ENCODE measurements around the gene ZNF784.

The ZNF784 gene

GRCh38 chr19:55609326-55609725, 15.0 kb downstream of the ZNF784 start:
- WGBS: 98% methylated on average over 5 of the region's 5 CpGs
- no peak overlapping the region for H2BK15ac ChIP-seq (ENCODE audit: low read depth, poor library complexity, severe bottlenecking)
- peaks cover 11% of the 10 kb centered on the region for H3K4me1 ChIP-seq (ENCODE audit: control insufficient read depth, insufficient read depth, low read depth, low read length)
- no peak overlapping the region for H2AFZ ChIP-seq (ENCODE audit: low read depth, low read length)
- no peak overlapping the region for H3K18ac ChIP-seq (ENCODE audit: low read depth in 1 of 2, low read length in 2 of 2)
- peaks cover 28% of the 10 kb centered on the region for H3K79me1 ChIP-seq (replicated peaks; ENCODE audit: low read length, poor library complexity, severe bottlenecking)
- H3K27me3 ChIP-seq (ENCODE audit: control insufficient read depth in 1 of 2, insufficient read depth in 1 of 2, low read length in 2 of 2): no peaks in the 10 kb centered on the region
- H3K23ac ChIP-seq (ENCODE audit: low read length in 2 of 2): no peak overlapping the region
- DNase-seq: no peak
- no peak overlapping the region for H3K9ac ChIP-seq (ENCODE audit: low read length)
- H3K9me3 ChIP-seq (ENCODE audit: control insufficient read depth, low read length): peaks cover 4% of the 10 kb centered on the region
- no peak overlapping the region for H2BK120ac ChIP-seq (ENCODE audit: low read depth, low read length)
- H2AK5ac ChIP-seq (ENCODE audit: low read length, severe bottlenecking): no peak overlapping the region
- no peak overlapping the region for H2BK12ac ChIP-seq (ENCODE audit: low read length in 2 of 2)
- H2BK5ac ChIP-seq (ENCODE audit: low read depth, low read length, poor library complexity, severe bottlenecking): no peak overlapping the region
- H3K4me2 ChIP-seq (ENCODE audit: low read length, poor library complexity, severe bottlenecking): no peak overlapping the region
- H3K4ac ChIP-seq (ENCODE audit: low read depth in 1 of 2, low read length in 2 of 2): no peak overlapping the region
- H3K4me3 ChIP-seq (ENCODE audit: insufficient read depth in 1 of 2, low read depth in 1 of 2, low read length in 2 of 2): no peak overlapping the region
- peaks cover 36 to 46% of the 10 kb centered on the region in 2 experiments for H3K36me3 ChIP-seq (ENCODE audit: control insufficient read depth in 1 of 2, insufficient read depth in 2 of 2, low read depth in 1 of 2, low read length in 2 of 2)
- no peak overlapping the region for H3K14ac ChIP-seq (ENCODE audit: low read length in 2 of 2)
- no peak overlapping the region for H3K27ac ChIP-seq (ENCODE audit: low read length, poor library complexity, severe bottlenecking)
- H4K91ac ChIP-seq (ENCODE audit: low read length): no peak overlapping the region
- H4K8ac ChIP-seq (ENCODE audit: low read length): no peak overlapping the region

GRCh38 chr19:55606817-55607216, 17.5 kb downstream of the ZNF784 start:
- no peak for DNase-seq
- H3K23ac ChIP-seq (ENCODE audit: low read length in 2 of 2): no peak overlapping the region
- no peak overlapping the region for H2AFZ ChIP-seq (ENCODE audit: low read depth, low read length)
- peak overlapping the region in 1 of 2 experiments; percentile 98 for H3K4me3 ChIP-seq (ENCODE audit: insufficient read depth in 1 of 2, low read depth in 1 of 2, low read length in 2 of 2)
- no peak overlapping the region for H3K4ac ChIP-seq (ENCODE audit: low read depth in 1 of 2, low read length in 2 of 2)
- H3K27me3 ChIP-seq (ENCODE audit: control insufficient read depth in 1 of 2, insufficient read depth in 1 of 2, low read length in 2 of 2): no peaks in the 10 kb centered on the region
- peaks cover 39% of the 10 kb centered on the region for H3K79me1 ChIP-seq (replicated peaks; ENCODE audit: low read length, poor library complexity, severe bottlenecking)
- H4K91ac ChIP-seq (ENCODE audit: low read length): no peak overlapping the region
- peak overlapping the region; percentile 72 for H3K4me2 ChIP-seq (ENCODE audit: low read length, poor library complexity, severe bottlenecking)
- H3K36me3 ChIP-seq (ENCODE audit: control insufficient read depth in 1 of 2, insufficient read depth in 2 of 2, low read depth in 1 of 2, low read length in 2 of 2): peaks cover 36 to 46% of the 10 kb centered on the region in 2 experiments
- peaks cover 4% of the 10 kb centered on the region for H3K9me3 ChIP-seq (ENCODE audit: control insufficient read depth, low read length)
- no peak overlapping the region for H3K14ac ChIP-seq (ENCODE audit: low read length in 2 of 2)
- H3K9ac ChIP-seq (ENCODE audit: low read length): peak overlapping the region; percentile 98
- peaks cover 14% of the 10 kb centered on the region for H3K4me1 ChIP-seq (ENCODE audit: control insufficient read depth, insufficient read depth, low read depth, low read length)
- WGBS: 91% methylated on average over 9 of the region's 9 CpGs
- no peak overlapping the region for H4K8ac ChIP-seq (ENCODE audit: low read length)
- H2BK120ac ChIP-seq (ENCODE audit: low read depth, low read length): no peak overlapping the region
- no peak overlapping the region for H2BK12ac ChIP-seq (ENCODE audit: low read length in 2 of 2)
- H2AK5ac ChIP-seq (ENCODE audit: low read length, severe bottlenecking): no peak overlapping the region
- no peak overlapping the region for H2BK15ac ChIP-seq (ENCODE audit: low read depth, poor library complexity, severe bottlenecking)
- H3K18ac ChIP-seq (ENCODE audit: low read depth in 1 of 2, low read length in 2 of 2): no peak overlapping the region
- peak overlapping the region; percentile 97 for H3K27ac ChIP-seq (ENCODE audit: low read length, poor library complexity, severe bottlenecking)
- H2BK5ac ChIP-seq (ENCODE audit: low read depth, low read length, poor library complexity, severe bottlenecking): no peak overlapping the region

- peak overlapping the region in 1 of 2 experiments; percentile 68 for H3K14ac ChIP-seq (ENCODE audit: low read length in 2 of 2)
- no peak overlapping the region for H2BK5ac ChIP-seq (ENCODE audit: low read depth, low read length, poor library complexity, severe bottlenecking)
- H3K23ac ChIP-seq (ENCODE audit: low read length in 2 of 2): no peak overlapping the region
- H3K36me3 ChIP-seq (ENCODE audit: control insufficient read depth in 1 of 2, insufficient read depth in 2 of 2, low read depth in 1 of 2, low read length in 2 of 2): peaks cover 36 to 42% of the 10 kb centered on the region in 2 experiments
- peaks cover 4% of the 10 kb centered on the region for H3K9me3 ChIP-seq (ENCODE audit: control insufficient read depth, low read length)
- peak overlapping the region in 1 of 2 experiments; percentile 25 for H3K18ac ChIP-seq (ENCODE audit: low read depth in 1 of 2, low read length in 2 of 2)
- no peaks in the 10 kb centered on the region for H3K27me3 ChIP-seq (ENCODE audit: control insufficient read depth in 1 of 2, insufficient read depth in 1 of 2, low read length in 2 of 2)
- no peak overlapping the region for H2AK5ac ChIP-seq (ENCODE audit: low read length, severe bottlenecking)
- no peak for DNase-seq
- peaks cover 15% of the 10 kb centered on the region for H3K4me1 ChIP-seq (ENCODE audit: control insufficient read depth, insufficient read depth, low read depth, low read length)
- no peak overlapping the region for H4K8ac ChIP-seq (ENCODE audit: low read length)
- H3K79me1 ChIP-seq (replicated peaks; ENCODE audit: low read length, poor library complexity, severe bottlenecking): peaks cover 36% of the 10 kb centered on the region
- H2BK120ac ChIP-seq (ENCODE audit: low read depth, low read length): no peak overlapping the region
- peak overlapping the region; percentile 31 to 98 for H3K4me3 ChIP-seq (ENCODE audit: insufficient read depth in 1 of 2, low read depth in 1 of 2, low read length in 2 of 2)
- peak overlapping the region; percentile 97 for H3K27ac ChIP-seq (ENCODE audit: low read length, poor library complexity, severe bottlenecking)
- peak overlapping the region in 1 of 2 experiments; percentile 8 for H2BK12ac ChIP-seq (ENCODE audit: low read length in 2 of 2)
- H3K4me2 ChIP-seq (ENCODE audit: low read length, poor library complexity, severe bottlenecking): peak overlapping the region; percentile 72
- no peak overlapping the region for H2AFZ ChIP-seq (ENCODE audit: low read depth, low read length)
- H4K91ac ChIP-seq (ENCODE audit: low read length): no peak overlapping the region
- no peak overlapping the region for H2BK15ac ChIP-seq (ENCODE audit: low read depth, poor library complexity, severe bottlenecking)
- WGBS: 35% methylated on average over 12 of the region's 12 CpGs
- H3K4ac ChIP-seq (ENCODE audit: low read depth in 1 of 2, low read length in 2 of 2): peak overlapping the region in 1 of 2 experiments; percentile 62
- H3K9ac ChIP-seq (ENCODE audit: low read length): peak overlapping the region; percentile 98
Measured at GRCh38 chr19:55606471-55606787, 17.9 kb downstream of the ZNF784 start.

GRCh38 chr19:55605637-55606470, 18.5 kb downstream of the ZNF784 start, which contains the start of gene ZNF865:
Gene ZNF865, plus strand, starts transcription at chr19:55605647. Its CDS starts 7,972 bp downstream, at chr19:55613619.
- Histone ChIP-seq H3K4ac (ENCODE audit: low read depth in 1 of 2, low read length in 2 of 2) (peak within 1 kb of the TSS; percentile 73 to 90), H2AFZ (ENCODE audit: low read depth, low read length) (no peak within 1 kb of the TSS), H4K91ac (ENCODE audit: low read length) (peak within 1 kb of the TSS; percentile 91), H3K9me3 (ENCODE audit: control insufficient read depth, low read length) (peaks cover 4% of the 10 kb centered on the region), H2BK12ac (ENCODE audit: low read length in 2 of 2) (peak within 1 kb of the TSS; percentile 37 to 63), H4K8ac (ENCODE audit: low read length) (peak within 1 kb of the TSS; percentile 98), H3K9ac (ENCODE audit: low read length) (peak within 1 kb of the TSS; percentile 98), H2BK120ac (ENCODE audit: low read depth, low read length) (peak within 1 kb of the TSS; percentile 83), H3K4me3 (ENCODE audit: insufficient read depth in 1 of 2, low read depth in 1 of 2, low read length in 2 of 2) (peak within 1 kb of the TSS; percentile 83 to 98), H3K4me2 (ENCODE audit: low read length, poor library complexity, severe bottlenecking) (peak within 1 kb of the TSS; percentile 72), H3K4me1 (ENCODE audit: control insufficient read depth, insufficient read depth, low read depth, low read length) (peaks cover 19% of the 10 kb centered on the region), H3K36me3 (ENCODE audit: control insufficient read depth in 1 of 2, insufficient read depth in 2 of 2, low read depth in 1 of 2, low read length in 2 of 2) (peaks cover 33 to 36% of the 10 kb centered on the region in 2 experiments), H3K79me1 (replicated peaks; ENCODE audit: low read length, poor library complexity, severe bottlenecking) (peaks cover 34% of the 10 kb centered on the region), H3K27me3 (ENCODE audit: control insufficient read depth in 1 of 2, insufficient read depth in 1 of 2, low read length in 2 of 2) (no peaks in the 10 kb centered on the region), H2BK5ac (ENCODE audit: low read depth, low read length, poor library complexity, severe bottlenecking) (peak within 1 kb of the TSS; percentile 96), H3K23ac (ENCODE audit: low read length in 2 of 2) (peak within 1 kb of the TSS; percentile 74 to 98), H2BK15ac (ENCODE audit: low read depth, poor library complexity, severe bottlenecking) (peak within 1 kb of the TSS; percentile 98), H3K14ac (ENCODE audit: low read length in 2 of 2) (peak within 1 kb of the TSS; percentile 44 to 82), H2AK5ac (ENCODE audit: low read length, severe bottlenecking) (peak within 1 kb of the TSS; percentile 70), H3K27ac (ENCODE audit: low read length, poor library complexity, severe bottlenecking) (peak within 1 kb of the TSS; percentile 99), H3K18ac (ENCODE audit: low read depth in 1 of 2, low read length in 2 of 2) (peak within 1 kb of the TSS; percentile 82 to 96)
- DNase-seq: peak; percentile 93
- WGBS: under 1% methylated on average over 40 of the region's 44 CpGs

All from mesenchymal stem cell (in vitro differentiated cells and primary cell).